HUES48 (cell line): ENCODE measurements around the gene FAR2.
"Not testable (repeated sequence)": the region's sequence is repeated elsewhere in the genome, so short reads cannot be mapped to it uniquely, and the experiment has no call there.

Experiments
- H3K27ac ChIP-seq: one replicate; pipeline ENCODE4 v1.7.0; 2013; ENCODE audit warnings: low read depth, low read length, inconsistent platforms
- H3K27me3 ChIP-seq: 2 replicates; pipeline ENCODE4 v1.6.1; 2013; ENCODE audit warnings: mild to moderate bottlenecking, low read length; ENCODE audit not compliant: control insufficient read depth, insufficient read depth
- H3K36me3 ChIP-seq: 2 replicates; pipeline ENCODE4 v1.6.1; 2013; ENCODE audit warnings: low read length; ENCODE audit not compliant: control insufficient read depth, insufficient read depth
- H3K4me1 ChIP-seq: 2 replicates; pipeline ENCODE4 v1.6.1; 2013; ENCODE audit warnings: mild to moderate bottlenecking, low read length; ENCODE audit not compliant: control insufficient read depth, insufficient read depth
- H3K4me3 ChIP-seq: 2 replicates; pipeline ENCODE4 v1.5.1; 2013; ENCODE audit warnings: mild to moderate bottlenecking, low read depth, low read length
- H3K9ac ChIP-seq: 2 replicates; pipeline ENCODE4 v1.6.1; 2013; ENCODE audit warnings: mild to moderate bottlenecking, low read depth, low read length, moderate library complexity
- H3K9me3 ChIP-seq: 2 replicates; pipeline ENCODE4 v1.6.1; 2013; ENCODE audit warnings: low read length; ENCODE audit not compliant: control insufficient read depth, insufficient read depth

FAR2 gene

DNA sequence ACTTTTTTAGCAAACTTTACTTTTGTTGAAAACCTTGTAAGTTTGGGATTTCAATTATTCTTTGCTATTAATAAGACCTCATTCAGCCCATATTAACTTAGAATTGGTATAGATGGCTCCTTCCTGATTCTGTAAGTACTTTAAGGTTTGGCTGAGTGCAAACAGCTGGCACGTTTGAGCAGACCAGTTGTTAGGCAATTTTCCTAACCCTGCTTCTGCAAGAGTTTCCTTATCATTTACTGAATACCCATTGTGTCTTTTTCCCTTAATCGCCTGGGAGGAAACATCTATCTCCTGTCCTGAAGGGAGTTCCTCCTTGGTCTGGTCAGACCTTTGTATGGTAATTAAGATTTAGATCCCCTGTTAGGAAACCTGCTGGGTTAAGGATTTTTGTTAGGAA is 20.9 kb downstream of the FAR2 start:
- not testable (repeated sequence) for H3K9ac ChIP-seq, H3K36me3 ChIP-seq, H3K9me3 ChIP-seq, H3K27me3 ChIP-seq, H3K27ac ChIP-seq, H3K4me3 ChIP-seq, H3K4me1 ChIP-seq

DNA sequence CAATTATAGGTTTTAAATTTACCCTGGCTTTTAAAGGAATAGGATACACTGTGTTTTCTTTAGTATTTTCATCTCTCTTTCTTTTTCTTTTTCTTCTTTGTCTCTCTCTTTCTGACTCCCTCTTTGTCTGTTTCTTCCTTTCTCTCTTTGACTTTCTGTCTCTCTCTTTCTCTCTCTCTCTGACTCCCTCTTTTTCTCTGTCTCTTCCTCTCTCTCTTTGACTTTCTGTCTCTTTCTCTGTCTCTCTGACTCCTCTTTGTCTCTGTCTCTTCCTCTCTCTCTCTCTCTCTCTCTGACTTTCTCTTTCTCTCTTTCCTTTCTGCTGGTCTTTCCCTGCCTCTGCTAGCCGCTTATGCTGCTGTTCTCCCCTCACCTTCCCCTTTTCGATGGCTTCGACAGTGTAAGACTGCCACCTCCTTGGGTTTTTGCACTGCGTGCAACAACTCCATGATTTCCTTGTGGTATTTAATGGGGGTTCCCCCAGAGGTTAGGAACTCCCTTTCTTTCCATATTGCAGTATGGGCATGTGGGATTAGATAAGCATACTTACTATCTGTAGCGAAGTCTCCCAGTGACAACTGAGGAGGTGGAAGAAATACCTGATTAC is 21.5 kb downstream of the FAR2 start:
- not testable (repeated sequence) for H3K4me3 ChIP-seq, H3K9me3 ChIP-seq

DNA sequence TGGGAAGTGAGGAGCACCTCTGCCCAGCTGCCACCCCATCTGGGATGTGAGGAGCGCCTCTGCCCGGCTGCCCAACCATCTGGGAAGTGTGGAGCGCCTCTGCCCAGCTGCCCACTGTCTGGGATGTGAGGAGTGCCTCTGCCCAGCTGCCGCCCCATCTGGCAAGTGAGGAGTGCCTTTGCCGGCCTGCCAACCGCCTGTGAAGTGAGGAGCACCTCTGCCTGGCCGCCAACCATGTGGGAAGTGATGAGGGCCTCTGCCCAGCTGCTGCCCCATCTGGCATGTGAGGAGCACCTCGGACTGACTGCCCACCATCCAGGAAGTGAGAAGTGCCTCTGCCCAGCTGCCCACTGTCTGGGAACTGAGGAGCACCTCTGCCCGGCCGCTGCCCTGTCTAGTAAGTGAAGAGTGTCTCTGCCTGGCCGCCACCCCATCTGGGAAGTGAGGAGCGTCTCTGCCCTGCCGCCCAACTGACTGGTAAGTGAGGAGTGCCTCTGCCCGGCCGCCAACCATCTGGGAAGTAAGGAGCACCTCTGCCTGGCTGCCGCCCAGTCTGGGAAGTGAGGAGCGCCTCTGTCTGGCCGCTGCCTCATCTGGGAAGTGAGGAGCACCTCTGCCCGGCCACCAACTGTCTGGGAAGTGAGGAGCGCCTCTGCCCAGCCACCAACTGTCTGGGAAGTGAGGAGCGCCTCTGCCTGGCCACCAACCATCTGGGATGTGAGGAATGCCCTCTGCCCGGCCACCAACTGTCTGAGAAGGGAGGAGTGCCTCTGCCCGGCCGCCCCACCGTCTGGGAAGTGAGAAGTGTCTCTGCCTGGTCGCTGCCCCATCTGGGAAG is 22.6 kb downstream of the FAR2 start:
- Histone ChIP-seq H3K4me1 (no peaks in the 10 kb centered on the region), H3K36me3 (no peaks in the 10 kb centered on the region), H3K4me3 (no peak overlapping the region), H3K9ac (no peak overlapping the region), H3K9me3 (peaks cover 5% of the 10 kb centered on the region; the same call in 1 of the 2 replicates), H3K27ac (no peak overlapping the region), H3K27me3 (no peaks in the 10 kb centered on the region)

More for the DNA sequence above, 21.5 kb downstream of the FAR2 start:
- H3K4me1 ChIP-seq, H3K9ac ChIP-seq, H3K27ac ChIP-seq, H3K27me3 ChIP-seq, H3K36me3 ChIP-seq: not testable (repeated sequence)

DNA sequence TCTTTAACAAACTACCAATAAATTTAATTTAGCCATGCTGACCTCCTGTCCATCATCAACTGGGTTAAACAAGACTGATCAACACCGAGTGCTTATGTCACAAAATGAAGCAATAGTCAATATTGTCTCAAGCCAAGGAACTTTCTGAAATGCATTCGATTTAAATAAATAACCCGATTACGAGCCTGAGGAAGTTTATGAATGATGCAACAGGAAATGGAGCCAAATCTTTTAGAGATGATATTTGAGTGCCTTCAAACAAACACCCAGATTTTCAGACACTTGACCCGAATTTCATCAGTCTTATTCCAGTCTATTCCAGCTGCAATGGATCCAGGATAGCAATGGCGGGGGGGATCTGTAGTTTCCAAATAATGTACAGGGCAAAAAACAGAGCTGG is 27.9 kb downstream of the FAR2 start:
- H3K36me3 ChIP-seq, result no peaks in the 10 kb centered on the region
- no peaks in the 10 kb centered on the region for H3K4me1 ChIP-seq
- H3K27ac ChIP-seq, result no peak overlapping the region
- no peak overlapping the region for H3K9ac ChIP-seq
- H3K27me3 ChIP-seq, result no peaks in the 10 kb centered on the region
- H3K9me3 ChIP-seq, result no peaks in the 10 kb centered on the region
- no peak overlapping the region for H3K4me3 ChIP-seq

DNA sequence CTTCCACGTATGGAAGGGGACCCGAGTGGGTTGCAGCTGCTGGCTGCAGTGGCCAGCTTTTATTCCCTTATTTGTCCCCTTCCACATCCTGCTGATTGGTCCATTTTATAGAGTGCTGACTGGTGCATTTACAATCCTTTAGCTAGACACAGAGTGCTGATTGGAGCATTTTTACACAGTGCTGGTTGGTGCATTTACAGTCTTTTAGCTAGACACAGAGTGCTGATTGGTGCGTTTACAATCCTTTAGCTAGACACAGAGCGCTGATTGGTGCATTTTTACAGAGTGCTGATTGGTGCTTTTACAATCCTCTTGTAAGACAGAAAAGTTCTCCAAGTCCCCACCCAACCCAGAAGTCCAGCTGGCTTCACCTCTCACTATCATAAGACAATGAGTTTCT is 33.2 kb downstream of the FAR2 start:
- not testable (repeated sequence) for H3K4me3 ChIP-seq, H3K9ac ChIP-seq, H3K9me3 ChIP-seq, H3K27me3 ChIP-seq, H3K27ac ChIP-seq, H3K36me3 ChIP-seq, H3K4me1 ChIP-seq

DNA sequence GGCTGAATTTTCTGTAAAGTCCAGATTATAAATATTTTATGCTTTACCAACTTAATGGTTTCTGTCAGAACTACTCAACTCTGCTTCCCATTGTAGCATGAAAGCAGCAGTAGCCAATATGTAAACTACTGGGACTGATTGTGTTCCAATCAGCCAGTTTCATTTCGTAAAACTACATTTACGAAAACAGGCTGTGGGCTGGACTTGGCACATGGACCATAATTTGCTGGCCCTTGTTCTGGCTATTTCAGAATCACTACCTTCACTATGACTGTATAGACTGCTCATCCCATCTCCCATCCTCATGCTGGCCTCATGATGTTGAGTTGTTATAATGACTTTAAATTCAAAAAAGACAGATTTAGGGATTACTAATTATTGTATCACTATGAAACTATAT is 38.7 kb downstream of the FAR2 start:
- no peaks in the 10 kb centered on the region for H3K36me3 ChIP-seq
- no peak overlapping the region for H3K9ac ChIP-seq
- no peak overlapping the region for H3K4me3 ChIP-seq
- H3K4me1 ChIP-seq, result no peaks in the 10 kb centered on the region
- H3K27me3 ChIP-seq, result no peaks in the 10 kb centered on the region
- H3K27ac ChIP-seq, result no peak overlapping the region
- H3K9me3 ChIP-seq, result no peaks in the 10 kb centered on the region

DNA sequence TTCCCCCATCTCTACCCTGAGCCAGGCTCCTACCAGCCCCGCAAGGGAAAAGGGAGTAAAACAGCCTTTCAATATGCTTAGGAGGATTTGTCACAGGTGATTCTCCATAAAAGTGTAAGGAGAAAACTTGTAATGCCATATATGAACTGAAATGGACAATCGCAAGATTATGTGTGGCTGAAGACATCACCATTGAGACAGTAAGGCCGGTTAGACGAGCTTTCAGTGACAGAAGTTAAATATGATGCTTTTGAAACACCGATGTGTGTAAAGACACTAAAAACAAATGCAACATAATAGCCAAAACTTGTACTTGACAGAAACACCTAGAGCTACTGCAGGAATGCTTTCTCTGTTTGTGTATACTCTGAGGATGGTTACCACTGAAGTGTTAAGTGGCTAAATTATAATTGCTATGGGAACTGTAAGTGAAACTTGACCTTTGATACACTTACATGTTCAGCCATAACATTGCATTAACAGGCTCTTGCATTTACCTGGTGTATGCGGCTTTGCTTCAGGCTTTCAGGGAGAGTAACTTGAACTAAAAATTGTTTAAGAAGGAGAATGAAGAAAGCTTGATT is 42.3 kb downstream of the FAR2 start:
- no peaks in the 10 kb centered on the region for H3K4me1 ChIP-seq
- no peak overlapping the region for H3K27ac ChIP-seq
- H3K36me3 ChIP-seq, result no peaks in the 10 kb centered on the region
- H3K4me3 ChIP-seq, result no peak overlapping the region
- no peaks in the 10 kb centered on the region for H3K9me3 ChIP-seq
- no peak overlapping the region for H3K9ac ChIP-seq
- H3K27me3 ChIP-seq, result no peaks in the 10 kb centered on the region

DNA sequence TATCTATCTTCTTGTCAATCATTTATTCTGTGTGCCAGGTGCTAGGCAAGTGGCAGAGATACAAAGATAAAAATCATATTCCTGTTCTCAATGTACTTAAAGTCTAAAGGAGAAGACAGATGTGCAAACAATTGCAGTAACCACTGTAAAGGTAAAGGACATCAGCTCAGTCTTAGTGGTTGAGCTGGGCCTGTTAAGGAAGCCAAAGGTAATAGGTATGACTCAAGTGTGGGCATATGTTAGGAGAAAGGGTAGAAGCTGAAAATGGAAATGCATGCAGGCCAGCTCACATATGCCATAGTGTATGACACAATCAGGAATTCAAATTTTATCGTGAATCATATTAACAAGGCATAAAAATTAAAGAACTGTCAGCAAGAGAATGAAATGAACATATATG is 49.8 kb downstream of the FAR2 start:
- H3K36me3 ChIP-seq, result no peaks in the 10 kb centered on the region
- no peak overlapping the region for H3K9ac ChIP-seq
- H3K9me3 ChIP-seq, result no peaks in the 10 kb centered on the region
- 0 out of 2 replicates have a peak, but pooled peaks cover 5% of the 10 kb centered on the region for H3K4me1 ChIP-seq
- H3K27me3 ChIP-seq, result peaks cover 53% of the 10 kb centered on the region
- no peak overlapping the region for H3K27ac ChIP-seq
- H3K4me3 ChIP-seq, result no peak overlapping the region

DNA sequence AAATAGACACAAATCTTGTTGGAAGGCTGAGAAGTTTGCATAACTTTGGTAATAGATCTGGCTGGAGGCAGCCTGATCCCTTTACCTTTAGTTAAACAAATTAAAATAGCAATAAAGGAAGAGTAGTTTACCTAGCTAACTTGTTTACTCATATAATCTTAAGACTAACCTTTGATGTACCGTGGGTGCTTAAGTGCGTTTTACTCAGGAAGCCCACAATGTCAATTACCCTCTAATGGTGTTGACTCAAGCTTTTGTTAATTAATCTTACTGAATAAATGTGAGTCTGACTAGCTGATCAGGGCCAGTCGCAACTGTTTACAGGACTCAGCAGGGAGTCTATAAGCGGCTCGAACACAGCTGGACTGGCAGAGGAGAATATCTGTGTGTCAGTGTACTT is 51.5 kb downstream of the FAR2 start:
- Histone ChIP-seq H3K36me3 (no peaks in the 10 kb centered on the region), H3K4me3 (no peak overlapping the region), H3K4me1 (0 out of 2 replicates have a peak, but pooled peaks cover 5% of the 10 kb centered on the region), H3K9ac (no peak overlapping the region), H3K27me3 (peaks cover 53% of the 10 kb centered on the region), H3K9me3 (no peaks in the 10 kb centered on the region), H3K27ac (no peak overlapping the region)

DNA sequence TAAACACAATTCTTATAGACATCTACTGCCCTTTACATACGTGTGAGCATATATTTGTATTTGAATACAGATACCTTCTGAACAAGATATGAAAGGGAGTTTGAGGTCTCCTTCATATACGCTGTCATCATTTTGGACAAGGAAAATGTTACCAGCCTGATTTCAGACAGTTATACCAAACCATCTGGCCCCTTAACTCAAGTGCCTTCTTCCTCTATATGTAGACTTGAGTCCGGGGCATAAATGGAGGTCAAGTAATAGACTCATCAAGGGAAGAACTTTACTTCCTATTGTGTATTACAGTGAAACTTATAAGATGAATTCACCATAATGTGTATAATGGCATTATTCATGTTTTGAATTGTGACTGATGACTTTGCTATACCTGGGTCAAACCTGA is 52.2 kb downstream of the FAR2 start:
- Histone ChIP-seq H3K27ac (no peak overlapping the region), H3K4me3 (no peak overlapping the region), H3K9me3 (no peaks in the 10 kb centered on the region), H3K4me1 (0 out of 2 replicates have a peak, but pooled peaks cover 5% of the 10 kb centered on the region), H3K36me3 (no peaks in the 10 kb centered on the region), H3K9ac (no peak overlapping the region), H3K27me3 (peaks cover 53% of the 10 kb centered on the region)

DNA sequence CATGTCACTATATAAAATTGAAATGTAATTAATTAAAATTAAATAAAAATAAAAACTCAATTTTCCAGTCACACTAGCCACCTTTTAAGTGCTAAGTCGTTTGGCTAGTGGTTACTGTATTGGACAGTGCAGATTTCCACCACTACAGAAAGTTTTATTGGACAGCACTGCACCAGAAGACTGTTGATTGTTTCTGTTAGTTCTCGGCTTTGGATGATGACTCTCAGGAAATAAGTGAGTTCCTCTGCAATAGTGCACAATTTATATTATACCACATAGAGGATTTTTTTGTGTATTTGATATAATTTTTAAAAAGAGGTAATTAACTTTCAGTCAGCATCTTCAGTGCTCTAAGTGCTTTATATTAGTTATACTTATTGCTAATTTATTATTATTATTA is 52.7 kb downstream of the FAR2 start:
- Histone ChIP-seq H3K27ac (no peak overlapping the region), H3K27me3 (peaks cover 53% of the 10 kb centered on the region), H3K4me3 (no peak overlapping the region), H3K4me1 (0 out of 2 replicates have a peak, but pooled peaks cover 5% of the 10 kb centered on the region), H3K9ac (no peak overlapping the region), H3K9me3 (no peaks in the 10 kb centered on the region), H3K36me3 (no peaks in the 10 kb centered on the region)
